ENCODE results near the gene PAK5.

- TF ChIP-seq GATA3 (IDR thresholded peaks at IDR 0.05; ENCODE audit: low read depth, low read length) (no peak), GATA2 (IDR thresholded peaks at IDR 0.05; ENCODE audit: low read depth, low read length) (no peak)
Observed at GRCh38 chr20:9591080-9591479, 247.8 kb downstream of the PAK5 start.

All from SH-SY5Y (cell line).